ENCODE measurements around the gene E2F4. TPM values are rescaled to one million over a fixed set of nuclear protein-coding genes. Genes with fewer than 3 reads are reported as not detected.

E2F4 gene
- total RNA-seq, 1 donor from 2014 or later, result 19.0 TPM

DNA sequence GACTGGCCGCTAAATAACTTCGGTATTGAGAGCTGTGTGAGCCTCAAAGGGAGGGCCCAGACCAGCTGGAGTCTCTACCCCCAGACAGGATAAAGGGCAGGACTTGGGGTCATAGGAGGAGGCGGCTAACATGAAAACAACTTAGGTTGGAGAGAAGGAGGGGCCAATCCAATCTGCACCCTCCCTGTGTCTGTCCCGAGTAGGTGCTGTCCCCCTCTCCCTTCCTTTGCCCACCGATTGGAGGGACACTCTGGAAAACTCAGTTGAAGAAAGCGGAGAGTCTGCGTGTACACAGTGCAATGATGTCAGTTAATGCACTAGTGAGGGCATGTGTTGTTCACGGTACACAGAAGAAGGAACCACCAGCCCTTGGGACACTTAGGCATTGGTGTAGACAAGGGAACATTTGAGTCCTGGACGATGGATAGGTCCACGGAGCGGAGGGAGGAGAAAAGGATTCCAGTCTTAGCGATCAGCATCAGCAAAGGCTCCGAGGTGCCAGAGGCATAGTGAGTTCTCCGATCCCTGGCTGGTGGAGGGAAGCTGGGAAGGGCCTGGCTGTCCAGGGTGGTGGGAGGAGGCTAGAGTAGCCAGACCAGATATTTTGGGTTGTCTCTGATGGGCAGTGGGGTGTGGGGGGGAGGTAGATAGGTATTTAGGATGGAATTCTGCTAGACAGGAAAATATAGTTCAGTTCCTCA, 20.9 kb upstream of the E2F4 start:
- DNase-seq (ENCODE audit: low spot score), result no peak
- ATAC-seq, result peak; percentile 5

- ATAC-seq (no peak), DNase-seq (ENCODE audit: low spot score) (no peak)
Observed at GRCh38 chr16:67173323-67173722, 18.6 kb upstream of the E2F4 start.

GRCh38 chr16:67173808-67174705, 17.9 kb upstream of the E2F4 start:
- ATAC-seq, result peak; percentile 72

GRCh38 chr16:67174706-67175231, 17.2 kb upstream of the E2F4 start:
- ATAC-seq, result no peak
- DNase-seq (ENCODE audit: low spot score), result no peak

More at GRCh38 chr16:67173808-67174705, 17.9 kb upstream of the E2F4 start:
- DNase-seq (ENCODE audit: low spot score), result peak; percentile 96

GRCh38 chr16:67176662-67177061, 15.3 kb upstream of the E2F4 start:
- DNase-seq (ENCODE audit: low spot score), result no peak
- ATAC-seq, result no peak

DNA sequence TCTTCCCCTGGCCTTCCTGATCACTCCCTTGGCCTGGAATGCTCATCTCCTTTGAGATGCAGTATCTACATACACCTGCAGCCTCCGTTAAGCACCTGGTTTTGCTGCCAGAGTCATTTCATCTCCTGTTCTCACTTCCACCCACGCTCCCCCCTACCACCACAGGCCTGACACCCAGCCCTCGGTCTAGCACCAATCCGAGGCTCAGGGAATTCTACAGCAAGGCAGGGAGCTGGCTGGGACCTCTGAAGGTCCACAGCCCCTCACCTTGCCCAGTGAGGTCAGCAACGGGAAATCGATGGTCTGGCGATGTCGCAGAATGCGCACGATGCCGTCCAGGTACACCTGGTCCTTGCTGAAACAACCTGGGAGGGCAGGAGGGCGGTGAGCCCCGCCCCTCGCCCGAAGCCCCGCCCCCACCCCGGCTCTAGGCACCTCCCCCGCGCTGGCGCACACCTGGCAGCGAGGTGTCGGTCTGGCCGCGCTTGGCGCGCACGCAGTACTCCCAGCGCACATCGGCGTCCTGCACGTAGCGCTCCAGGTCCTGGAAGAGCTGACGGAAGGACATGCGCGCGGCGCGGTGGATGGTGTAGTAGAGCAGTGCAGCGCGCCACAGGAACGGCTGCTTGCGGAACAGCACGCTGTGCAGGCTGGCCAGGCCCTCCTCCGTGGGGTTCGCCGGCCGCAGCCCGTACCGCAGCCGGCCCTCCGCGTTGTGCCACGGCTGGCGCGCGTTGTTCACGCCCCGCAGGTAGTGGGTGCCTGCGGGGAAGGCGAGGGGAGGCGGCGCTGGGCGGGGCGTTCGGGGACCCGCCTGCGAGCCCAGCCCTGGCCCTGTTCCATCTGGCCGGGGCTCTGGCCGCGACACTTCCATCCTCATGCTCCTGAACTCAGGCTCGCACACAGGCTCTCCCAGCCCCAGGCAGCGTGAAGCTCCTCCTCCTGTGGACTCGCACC, 13.9 kb upstream of the E2F4 start:
- ATAC-seq (peak; percentile 71), DNase-seq (ENCODE audit: low spot score) (peak; percentile 89)

DNA sequence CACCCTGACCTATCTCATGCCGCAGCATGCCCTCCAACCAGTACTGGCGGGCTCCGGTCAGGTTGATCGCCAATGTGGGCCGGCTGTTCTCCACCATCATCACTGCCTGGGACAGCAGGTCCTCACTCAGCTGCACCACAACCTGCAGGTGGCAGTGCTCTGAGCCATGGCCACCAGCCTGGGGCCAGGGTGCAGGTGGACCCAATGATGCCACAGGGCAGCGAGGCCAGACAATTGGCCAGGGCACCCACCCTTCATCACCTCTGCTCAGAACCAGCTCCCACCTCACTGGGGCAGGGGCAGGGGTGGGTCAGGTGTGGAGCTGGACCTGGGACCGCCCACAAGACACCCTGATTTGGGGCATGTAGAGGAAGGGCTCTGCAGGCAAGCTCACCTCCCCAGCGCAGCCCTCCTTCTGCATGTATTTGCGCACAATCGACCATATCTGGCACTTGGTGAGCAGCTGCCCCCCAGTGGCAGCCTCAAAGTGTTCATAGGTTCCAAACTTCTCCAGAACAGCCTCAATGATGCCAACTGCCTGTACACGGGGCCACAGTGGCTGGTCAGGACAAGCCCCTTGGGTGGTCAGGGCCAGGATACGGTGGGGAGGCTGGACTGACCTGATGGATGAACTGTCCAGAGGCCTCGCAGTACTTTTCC, 12.4 kb upstream of the E2F4 start:
- DNase-seq (ENCODE audit: low spot score), result no peak
- no peak for ATAC-seq

- DNase-seq (ENCODE audit: low spot score), result no peak
- ATAC-seq, result no peak
Observed at GRCh38 chr16:67180166-67180565, 11.8 kb upstream of the E2F4 start.

DNA sequence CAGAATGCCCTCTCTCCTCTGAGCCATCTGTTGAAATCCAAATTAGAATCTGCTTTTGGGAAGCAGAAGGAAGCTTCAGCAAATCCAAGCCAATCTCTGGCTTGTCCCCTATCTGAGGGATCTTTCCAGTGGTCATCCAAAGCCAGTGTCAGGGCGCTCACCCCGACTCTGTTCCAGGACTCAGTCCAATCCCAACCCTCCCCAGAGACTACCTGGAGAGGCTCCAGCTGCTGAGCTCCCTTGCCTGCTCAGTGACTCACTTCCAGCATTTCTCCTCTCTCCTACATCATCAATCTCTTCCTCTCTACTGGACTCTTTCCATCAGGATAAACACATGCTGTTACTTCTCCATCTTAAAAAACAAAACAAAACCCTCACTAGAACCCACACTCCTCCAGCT, 10.6 kb upstream of the E2F4 start:
- ATAC-seq (no peak), DNase-seq (ENCODE audit: low spot score) (no peak)

DNA sequence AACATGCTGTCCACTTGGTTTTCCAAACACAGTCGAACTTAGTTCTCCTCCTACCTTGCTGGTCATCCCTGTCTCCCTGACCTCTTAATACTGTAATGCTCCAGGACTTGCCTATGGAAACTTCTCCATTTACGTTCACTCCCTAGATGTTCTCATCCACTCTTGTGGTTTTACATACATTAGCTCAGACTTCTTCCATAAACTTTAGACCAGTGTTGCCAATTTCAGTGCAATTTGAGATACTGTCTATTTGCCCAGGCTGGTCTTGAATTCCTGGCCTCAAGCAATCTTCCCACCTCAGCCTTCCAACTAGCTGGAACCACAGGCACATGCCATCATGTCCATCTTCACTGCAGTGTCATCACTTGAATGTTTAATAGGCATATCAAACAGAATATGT, 9.7 kb upstream of the E2F4 start:
- no peak for DNase-seq (ENCODE audit: low spot score)

GRCh38 chr16:67183284-67183626, 8.7 kb upstream of the E2F4 start:
- no peak for ATAC-seq

More for the DNA sequence above, 9.7 kb upstream of the E2F4 start:
- no peak for ATAC-seq

GRCh38 chr16:67183627-67184452, 8.1 kb upstream of the E2F4 start, which contains the start of gene MATCAP1:
MATCAP1 (minus strand) TSS chr16:67183963; CDS start chr16:67180610, 3,353 bp downstream.
- ATAC-seq, result peak; percentile 85
- DNase-seq (ENCODE audit: low spot score), result peak; percentile 94

More at GRCh38 chr16:67183284-67183626, 8.7 kb upstream of the E2F4 start:
- no peak for DNase-seq (ENCODE audit: low spot score)

DNA sequence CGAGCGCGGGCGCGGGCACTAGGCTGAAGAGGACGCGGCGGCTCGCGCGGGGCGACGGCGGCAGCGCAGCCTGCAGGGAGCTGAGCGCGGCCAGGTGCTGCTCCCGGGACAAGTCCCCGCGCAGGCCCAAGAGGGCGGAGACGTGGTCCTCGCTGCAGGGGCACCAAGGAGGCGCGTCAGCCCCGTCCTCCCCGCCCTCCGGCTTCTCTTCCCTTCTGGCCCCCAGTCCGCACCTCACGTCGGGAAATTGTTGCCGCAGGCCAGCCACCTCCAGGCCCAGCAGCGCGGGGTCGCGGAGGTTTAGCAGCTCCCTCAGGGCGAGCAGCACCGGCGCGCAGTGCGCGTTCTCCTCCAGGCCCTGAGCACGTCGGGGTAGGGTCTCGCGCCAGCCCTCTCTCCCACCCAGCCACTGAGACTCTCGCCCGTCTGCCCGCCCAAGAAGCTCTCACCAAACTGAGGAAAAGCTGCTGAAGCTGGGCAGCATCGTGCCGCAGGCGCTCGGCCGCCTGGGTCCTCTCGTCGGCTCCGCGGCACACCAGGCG, 7.4 kb upstream of the E2F4 start:
- ATAC-seq (peak; percentile 42), DNase-seq (ENCODE audit: low spot score) (no peak)

GRCh38 chr16:67184995-67185650, 6.8 kb upstream of the E2F4 start:
- ATAC-seq, result peak; percentile 61

DNA sequence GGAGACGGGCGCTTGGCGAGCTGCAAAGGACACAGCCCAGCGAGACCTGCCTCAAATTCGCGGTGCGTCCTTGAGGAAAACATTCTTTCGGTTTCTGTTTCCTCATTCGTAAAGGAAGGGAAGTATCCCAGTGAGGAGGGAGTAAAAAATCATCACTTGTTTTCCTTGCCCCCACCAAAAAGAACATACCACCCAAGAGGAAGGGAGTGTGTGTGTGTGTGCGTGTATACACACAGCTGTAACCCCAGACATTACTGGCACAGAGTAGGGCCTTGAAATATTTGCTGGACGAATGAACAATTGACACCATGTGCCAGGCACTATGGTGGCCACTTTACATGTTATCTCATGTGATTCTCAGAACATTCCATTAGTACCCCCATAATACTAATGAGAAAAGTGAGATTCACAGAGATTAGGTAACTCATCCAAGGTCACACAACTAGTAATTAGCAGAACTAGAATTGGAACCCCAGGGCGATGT, 6.3 kb upstream of the E2F4 start:
- ATAC-seq (no peak), DNase-seq (ENCODE audit: low spot score) (no peak)

More at GRCh38 chr16:67184995-67185650, 6.8 kb upstream of the E2F4 start:
- DNase-seq (ENCODE audit: low spot score), result peak; percentile 88

DNA sequence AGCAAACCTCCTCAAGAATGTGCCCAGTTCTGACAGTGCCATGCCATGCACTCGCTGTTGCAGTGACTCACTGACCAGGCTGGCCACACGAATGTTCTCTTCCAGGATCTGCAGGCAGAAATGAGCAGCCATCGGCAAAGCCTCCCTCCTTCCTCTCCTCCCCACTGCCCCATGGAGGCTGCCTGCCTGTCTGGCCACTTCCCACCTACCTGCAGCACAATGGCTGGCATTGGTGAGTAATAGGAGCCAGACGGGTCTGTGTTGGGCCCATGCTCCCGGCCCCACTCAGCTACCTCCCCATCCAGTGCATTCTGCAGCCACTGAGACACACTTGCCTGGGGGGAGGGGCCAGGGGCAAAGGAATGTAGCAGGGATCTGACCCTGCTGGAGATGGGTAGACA, 5.4 kb upstream of the E2F4 start:
- ATAC-seq (no peak), DNase-seq (ENCODE audit: low spot score) (no peak)

- ATAC-seq (no peak), DNase-seq (ENCODE audit: low spot score) (no peak)
Observed at GRCh38 chr16:67187175-67187890, 4.6 kb upstream of the E2F4 start.
